K562 (cell line): Measurements from ENCODE around the gene FAM222A. TPM values are rescaled to one million over a fixed set of nuclear protein-coding genes. Genes with fewer than 3 reads are reported as not detected.

Experiments
- ATAC-seq: fragments of 200-7000 bp; cut with Tn5 transposase; 3 replicates; pipeline ENCODE4 v1.9.1; 2020; ENCODE audit warnings: moderate library complexity
- BruUV-seq: library from RNA; stranded (reverse); fragments of 400-500 nt; replicated peaks from 2 replicates; lab custom pipeline; 2021; lab: Mats Ljungman, UMichigan
- CTCF ChIA-PET: fragments of 300-600 bp; formaldehyde crosslinking; extraction: SDS; loops from one replicate; lab custom pipeline; 2021; ENCODE audit warnings: low intra/inter-chr PET ratio; lab: Yijun Ruan, JAX
- POLR2A ChIA-PET: fragments of 300-600, 350-650 bp; sonication (Branson Sonifier 250); formaldehyde crosslinking; extraction: SDS; loops from one replicate; lab custom pipeline; 2021; ENCODE audit warnings: antibody characterized with exemption, inconsistent platforms; lab: Yijun Ruan, JAX
- DNase-seq, 4 experiments: peaks; one replicate each; pipeline versions ENCODE4 v3.0.0 to v3.0.0-alpha.2; 2011 to 2018; ENCODE audit warnings: low spot score in 3 of 4, mixed read lengths in 3 of 4; ENCODE audit errors: extremely low read depth in 1 of 4
- FAIRE-seq: peaks from 2 replicates; lab custom pipeline; 2011; peaks lifted over from hg19 to GRCh38; lab: Jason Lieb, UNC
- H2AFZ ChIP-seq: 2 replicates; pipeline ENCODE4 v1.6.0; 2011; ENCODE audit warnings: low read depth, low read length, control low read depth, inconsistent platforms
- H3K27ac ChIP-seq: fragments of 200-600 bp; 3 replicates; pipeline ENCODE4 v1.8.0; 2011; ENCODE audit warnings: low read depth, mild to moderate bottlenecking, control low read depth, inconsistent platforms, low read length, moderate library complexity, mixed read lengths; ENCODE audit errors: extremely low read depth
- H3K27me3 ChIP-seq, 2 experiments: fragments of 300-600 bp in 1 of 2; 2 replicates in 1 of 2; 3 replicates in 1 of 2; pipeline versions ENCODE4 v1.6.0 to v1.8.0; 2011; ENCODE audit warnings: inconsistent platforms in 2 of 2, low read length in 2 of 2, mild to moderate bottlenecking in 1 of 2, mixed read lengths in 1 of 2, moderate library complexity in 1 of 2; ENCODE audit not compliant: control insufficient read depth in 2 of 2, insufficient read depth in 2 of 2
- H3K36me3 ChIP-seq: fragments of 300-600 bp; 3 replicates; pipeline ENCODE4 v1.8.0; 2011; ENCODE audit warnings: mild to moderate bottlenecking, low read length, inconsistent platforms; ENCODE audit not compliant: control insufficient read depth, insufficient read depth
- H3K4me1 ChIP-seq, 2 experiments: fragments of 200-600 bp in 1 of 2; replicated peaks in 1 of 2; 2 replicates in 1 of 2; 3 replicates in 1 of 2; pipeline versions ENCODE4 v1.5.1 to v1.8.0; 2011; ENCODE audit warnings: inconsistent platforms in 2 of 2, low read length in 2 of 2, mild to moderate bottlenecking in 1 of 2, mixed read lengths in 1 of 2, moderate library complexity in 1 of 2; ENCODE audit not compliant: control insufficient read depth in 2 of 2, insufficient read depth in 2 of 2
- H3K4me2 ChIP-seq: 2 replicates; pipeline ENCODE4 v1.6.1; 2011; ENCODE audit warnings: low read length, control low read depth, inconsistent platforms, mixed read lengths; ENCODE audit not compliant: insufficient read depth
- H3K4me3 ChIP-seq: fragments of 200-600 bp; sonication (generic), shearing (Covaris generic); 2 replicates; pipeline ENCODE4 v1.5.1; 2016; ENCODE audit warnings: control low read depth, inconsistent platforms
- H3K79me2 ChIP-seq: fragments of 200-600 bp; 3 replicates; pipeline ENCODE4 v1.8.0; 2011; ENCODE audit warnings: low read length, inconsistent platforms; ENCODE audit not compliant: control insufficient read depth, insufficient read depth
- H3K9ac ChIP-seq, 2 experiments: 2 replicates each; pipeline versions ENCODE4 v1.6.0 to v1.6.1; 2011; ENCODE audit warnings: low read depth in 2 of 2, low read length in 2 of 2, control low read depth in 1 of 2, inconsistent platforms in 1 of 2, mild to moderate bottlenecking in 1 of 2, mixed read lengths in 1 of 2; ENCODE audit not compliant: insufficient read depth in 1 of 2
- H3K9me1 ChIP-seq: one replicate; pipeline ENCODE4 v1.6.0; 2011; ENCODE audit warnings: inconsistent platforms, mild to moderate bottlenecking, low read length, moderate library complexity; ENCODE audit not compliant: control insufficient read depth, insufficient read depth
- H3K9me3 ChIP-seq: replicated peaks from 2 replicates; pipeline ENCODE4 v1.5.1; 2011; ENCODE audit warnings: low read depth, low read length, inconsistent platforms; ENCODE audit not compliant: control insufficient read depth, insufficient read depth
- H4K20me1 ChIP-seq: replicated peaks from 2 replicates; pipeline ENCODE4 v1.6.1; 2011; ENCODE audit warnings: low read length, inconsistent platforms, mixed read lengths; ENCODE audit not compliant: control insufficient read depth, insufficient read depth
- HDGF ChIP-seq: fragments of 450-650 bp; IDR thresholded peaks from 2 replicates; pipeline ENCODE4 v1.6.1; 2016
- MEIS2 ChIP-seq: fragments of 450-650 bp; IDR thresholded peaks from 2 replicates; pipeline ENCODE4 v1.6.1; 2014; ENCODE audit warnings: mild to moderate bottlenecking; ENCODE audit not compliant: partially characterized antibody
- NRF1 ChIP-seq, 2 experiments: fragments of 450-650 bp; IDR thresholded peaks in 1 of 2; conservative IDR thresholded peaks in 1 of 2; 2 replicates each; pipeline ENCODE4 v1.6.1; 2014; ENCODE audit warnings: mild to moderate bottlenecking in 2 of 2
- PHB ChIP-seq: fragments of 250-450 bp; sonication (Bioruptor Pico); IDR thresholded peaks from 2 replicates; pipeline ENCODE4 v1.5.0; 2021
- POLR2A ChIP-seq: fragments of 450-650 bp; conservative IDR thresholded peaks from 2 replicates; pipeline ENCODE4 v1.6.1; 2016
- PPARD ChIP-seq: fragments of 250-450 bp; sonication (Bioruptor Pico); IDR thresholded peaks from 2 replicates; pipeline ENCODE4 v1.8.0; 2022; ENCODE audit warnings: inconsistent platforms, mild to moderate bottlenecking, moderate library complexity
- THRA ChIP-seq: fragments of 450-650 bp; IDR thresholded peaks from 2 replicates; pipeline ENCODE4 v1.6.1; 2017; ENCODE audit warnings: mild to moderate bottlenecking, moderate library complexity
- THRB ChIP-seq: fragments of 450-650 bp; formaldehyde crosslinking; conservative IDR thresholded peaks from 2 replicates; pipeline ENCODE4 v1.4.0; 2022; ENCODE audit warnings: mild to moderate bottlenecking, missing genetic modification characterization
- ZNF518B ChIP-seq: fragments of 250-450 bp; sonication (Bioruptor Pico); IDR thresholded peaks from 2 replicates; pipeline ENCODE4 v1.5.0; 2021; ENCODE audit warnings: mild to moderate bottlenecking, moderate library complexity
- WGBS: fragments of 100-300 bp; shearing (Covaris generic); methylation state at CpG from one replicate; pipeline ENCODE4 v1.1.6; 2016; ENCODE audit warnings: low coverage, mixed read lengths; ENCODE audit not compliant: insufficient coverage; ENCODE audit errors: missing lambda C conversion rate; 5-methylcytosine and 5-hydroxymethylcytosine counted together
- in situ Hi-C: fragments of 300-500 bp; cut with MboI; formaldehyde crosslinking; loops from 4 replicates; pipeline ENCODE4 v1.15.0; 2018; ENCODE audit warnings: inconsistent platforms, mixed read lengths
- intact Hi-C: fragments of 100-400 bp; cut with micrococcal nuclease; formaldehyde crosslinking; loops from 2 replicates; pipeline ENCODE4 v1.14.2; 2022
- polyA plus RNA-seq, 8 experiments: library from polyadenylated mRNA; depleted of rRNA in 4 of 8; stranded (reverse) in 5 of 8; unstranded in 3 of 8; fragments of >200 nt; fragmentation: Nextera tagmentation in 2 of 8; fragmentation: Illumina TruSeq in 1 of 8; extraction: Ambion mirVana in 2 of 8; extraction: Trizol in 1 of 8; gene quantifications; 2 replicates each; pipeline versions ENCODE4 v1.2.1 to v1.2.3, GENCODE V29; 2011 to 2014; ENCODE audit warnings: inconsistent platforms in 1 of 8, missing spikeins in 1 of 8
- total RNA-seq, 7 experiments: library from RNA; depleted of rRNA in 6 of 7; stranded (reverse); fragments of >200 nt in 6 of 7; fragmentation: Illumina TruSeq in 2 of 7; extraction: Trizol in 2 of 7; gene quantifications; 2 replicates each; pipeline versions ENCODE4 v1.2.1 to v1.2.3, GENCODE V29; 2011 to 2021; ENCODE audit warnings: low replicate concordance in 1 of 7

Gene FAM222A
- total and polyA plus RNA-seq, 9 of the 15 experiments (the other 6 are each of a cell fraction or from before 2014, with no cell fraction given) = 0.03 to 0.36 (median 0.12) TPM; not detected in 1

- intact Hi-C loops (no loop called here), in situ Hi-C loops (loop anchor here (5.0 kb wide), 1 partner anchor 339 kb away; no protein-coding TSS in a partner anchor)
- Histone ChIP-seq H3K4me1 (peaks cover 0 to 22% of the 10 kb centered on the region in 2 experiments; a peak in 3 of 5 replicates), H3K27me3 (peaks cover 19 to 67% of the 10 kb centered on the region in 2 experiments; a peak in 3 of 5 replicates), H3K9ac (no peak overlapping the region), H3K4me2 (no peak overlapping the region), H2AFZ (no peak overlapping the region), H3K9me1 (no peaks in the 10 kb centered on the region), H3K79me2 (no peaks in the 10 kb centered on the region), H3K4me3 (no peak overlapping the region), H3K36me3 (no peaks in the 10 kb centered on the region), H3K27ac (no peak overlapping the region), H4K20me1 (peaks cover 9% of the 10 kb centered on the region; the same call in 1 of the 2 replicates), H3K9me3 (no peaks in the 10 kb centered on the region)
- WGBS = under 1% methylated on average over 11 of the region's 17 CpGs
- TF ChIP-seq MEIS2 (no peak), NRF1 (conservative IDR thresholded peaks at IDR 0.05 in 1 of 2, IDR thresholded peaks at IDR 0.05 in 1 of 2) (no peak), THRB (CRISPR knock-in tag) (no peak), THRA (no peak), HDGF (no peak), PPARD (no peak), PHB (CRISPR knock-in tag) (no peak), POLR2A (no peak), ZNF518B (CRISPR knock-in tag) (no peak)
- POLR2A ChIA-PET = interaction anchor here (0.6 to 1.1 kb wide), 2 partner anchors 171 to 1206 kb away, joined by 3 to 5 read pairs; no protein-coding TSS in a partner anchor
- DNase-seq (no peak), FAIRE-seq (no peak), ATAC-seq (no peak)
- CTCF ChIA-PET = interaction anchor here (0.6 kb wide), 1 partner anchor 14 kb away, joined by 3 read pairs; no protein-coding TSS in a partner anchor
- BruUV-seq = no TSS peak
Observed at GRCh38 chr12:109770861-109771670, 57.4 kb downstream of the FAM222A start.
